GM12874 (cell line): Measurements from ENCODE around the gene PYGO1.

Experiments
- CTCF ChIP-seq: IDR thresholded peaks from 2 replicates; pipeline ENCODE4 v1.5.1; 2011; ENCODE audit warnings: low read depth, mild to moderate bottlenecking, control low read depth, low read length, moderate library complexity; ENCODE audit not compliant: insufficient read depth

PYGO1 gene

GRCh38 chr15:55564347-55565145 is 23.6 kb downstream of the PYGO1 start:
- 0 out of 2 replicates have a peak, but pooled peaks have one; percentile 4 for TF ChIP-seq CTCF

- TF ChIP-seq CTCF: no peak
These were observed 25.5 kb downstream of the PYGO1 start for GRCh38 chr15:55562601-55563000.

- no peak for TF ChIP-seq CTCF
These were observed 33.1 kb downstream of the PYGO1 start for GRCh38 chr15:55555089-55555488.

GRCh38 chr15:55552926-55553325 is 35.2 kb downstream of the PYGO1 start:
- no peak for TF ChIP-seq CTCF

- TF ChIP-seq CTCF: no peak
These were observed 35.7 kb downstream of the PYGO1 start for GRCh38 chr15:55552451-55552850.

- no peak for TF ChIP-seq CTCF
These were observed 38.8 kb downstream of the PYGO1 start for GRCh38 chr15:55549305-55549704.

- no peak for TF ChIP-seq CTCF
These were observed 41.4 kb downstream of the PYGO1 start for GRCh38 chr15:55546718-55547117.
